ENCODE results near the gene COL5A1.

COL5A1 gene

DNA sequence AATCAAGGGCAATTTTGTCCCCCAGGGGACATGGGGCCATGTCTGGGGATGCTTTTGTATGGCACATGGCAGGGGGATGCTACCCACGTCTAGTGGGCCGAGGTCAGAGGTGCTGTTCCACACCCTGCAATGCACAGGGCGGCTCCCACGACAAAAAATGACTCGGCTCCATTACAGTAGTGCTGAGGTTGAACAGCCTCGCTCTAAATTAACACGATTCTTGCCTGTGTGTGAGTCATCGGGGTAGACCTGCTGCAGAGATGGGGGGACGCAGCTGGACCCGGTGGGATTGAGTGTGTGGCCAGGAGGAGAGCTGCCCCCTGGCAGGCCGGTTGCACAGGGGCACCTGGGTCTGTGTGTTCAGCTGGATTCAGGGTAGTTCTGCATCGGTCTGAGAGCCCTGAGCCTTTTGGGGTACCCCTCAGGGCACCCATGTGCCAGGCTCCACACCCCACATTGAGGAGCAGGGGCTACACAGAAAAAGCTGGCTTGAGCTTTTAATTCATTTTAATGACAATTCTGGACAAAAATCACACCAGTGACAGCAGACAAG lies 20.0 kb upstream of the COL5A1 start:
- Histone ChIP-seq H3K36me3 (no peaks in the 10 kb centered on the region), H3K4me3 (ENCODE audit: low read depth in 1 of 2, low read length in 1 of 2) (no peak overlapping the region), H3K4me1 (ENCODE audit: control insufficient read depth in 1 of 2, insufficient read depth in 1 of 2, low read depth in 1 of 2, low read length in 1 of 2) (no peaks in the 10 kb centered on the region), H3K9me3 (no peaks in the 10 kb centered on the region), H3K27ac (no peak overlapping the region), H3K27me3 (no peaks in the 10 kb centered on the region)
- TF ChIP-seq, protein P1, sequence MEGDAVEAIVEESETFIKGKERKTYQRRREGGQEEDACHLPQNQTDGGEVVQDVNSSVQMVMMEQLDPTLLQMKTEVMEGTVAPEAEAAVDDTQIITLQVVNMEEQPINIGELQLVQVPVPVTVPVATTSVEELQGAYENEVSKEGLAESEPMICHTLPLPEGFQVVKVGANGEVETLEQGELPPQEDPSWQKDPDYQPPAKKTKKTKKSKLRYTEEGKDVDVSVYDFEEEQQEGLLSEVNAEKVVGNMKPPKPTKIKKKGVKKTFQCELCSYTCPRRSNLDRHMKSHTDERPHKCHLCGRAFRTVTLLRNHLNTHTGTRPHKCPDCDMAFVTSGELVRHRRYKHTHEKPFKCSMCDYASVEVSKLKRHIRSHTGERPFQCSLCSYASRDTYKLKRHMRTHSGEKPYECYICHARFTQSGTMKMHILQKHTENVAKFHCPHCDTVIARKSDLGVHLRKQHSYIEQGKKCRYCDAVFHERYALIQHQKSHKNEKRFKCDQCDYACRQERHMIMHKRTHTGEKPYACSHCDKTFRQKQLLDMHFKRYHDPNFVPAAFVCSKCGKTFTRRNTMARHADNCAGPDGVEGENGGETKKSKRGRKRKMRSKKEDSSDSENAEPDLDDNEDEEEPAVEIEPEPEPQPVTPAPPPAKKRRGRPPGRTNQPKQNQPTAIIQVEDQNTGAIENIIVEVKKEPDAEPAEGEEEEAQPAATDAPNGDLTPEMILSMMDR (IDR thresholded peaks at IDR 0.05): no peak

DNA sequence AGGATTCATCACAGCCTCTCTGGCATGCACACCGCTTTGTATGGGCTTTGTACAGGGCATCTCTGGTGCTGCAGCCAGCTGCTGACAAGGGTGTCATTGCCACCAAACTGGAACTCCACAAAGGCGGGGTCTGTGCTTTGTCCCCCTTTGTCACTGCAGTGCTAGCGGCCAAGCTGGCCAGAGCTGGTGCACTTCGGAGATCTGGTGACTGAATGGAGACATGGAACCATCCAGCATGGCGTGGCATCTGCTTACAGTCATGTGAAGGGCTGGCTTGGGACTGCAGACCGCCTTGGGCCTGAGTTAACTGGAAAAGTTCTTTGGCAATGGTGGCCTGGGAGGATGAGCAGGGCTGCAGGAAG lies 18.7 kb upstream of the COL5A1 start:
- H3K4me1 ChIP-seq (ENCODE audit: control insufficient read depth in 1 of 2, insufficient read depth in 1 of 2, low read depth in 1 of 2, low read length in 1 of 2): no peaks in the 10 kb centered on the region
- TF ChIP-seq, protein P1 (IDR thresholded peaks at IDR 0.05): no peak

GRCh38 chr9:134623258-134624066 lies 18.1 kb upstream of the COL5A1 start:
- Histone ChIP-seq H3K27ac (no peak overlapping the region), H3K4me3 (ENCODE audit: low read depth in 1 of 2, low read length in 1 of 2) (no peak overlapping the region), H3K4me1 (ENCODE audit: control insufficient read depth in 1 of 2, insufficient read depth in 1 of 2, low read depth in 1 of 2, low read length in 1 of 2) (no peaks in the 10 kb centered on the region), H3K9me3 (no peaks in the 10 kb centered on the region), H3K27me3 (no peaks in the 10 kb centered on the region), H3K36me3 (no peaks in the 10 kb centered on the region)
- TF ChIP-seq, protein P1 (IDR thresholded peaks at IDR 0.05): no peak

More for the DNA sequence above, 18.7 kb upstream of the COL5A1 start:
- no peaks in the 10 kb centered on the region for H3K9me3 ChIP-seq
- no peak overlapping the region for H3K27ac ChIP-seq
- H3K4me3 ChIP-seq (ENCODE audit: low read depth in 1 of 2, low read length in 1 of 2): no peak overlapping the region
- no peaks in the 10 kb centered on the region for H3K36me3 ChIP-seq
- H3K27me3 ChIP-seq: no peaks in the 10 kb centered on the region

GRCh38 chr9:134624137-134624591 lies 17.4 kb upstream of the COL5A1 start:
- H3K27ac ChIP-seq: no peak overlapping the region
- TF ChIP-seq, protein P1 (IDR thresholded peaks at IDR 0.05): no peak
- H3K4me1 ChIP-seq (ENCODE audit: control insufficient read depth in 1 of 2, insufficient read depth in 1 of 2, low read depth in 1 of 2, low read length in 1 of 2): no peaks in the 10 kb centered on the region
- H3K4me3 ChIP-seq (ENCODE audit: low read depth in 1 of 2, low read length in 1 of 2): no peak overlapping the region
- H3K27me3 ChIP-seq: no peaks in the 10 kb centered on the region
- no peaks in the 10 kb centered on the region for H3K9me3 ChIP-seq
- H3K36me3 ChIP-seq: no peaks in the 10 kb centered on the region

GRCh38 chr9:134624621-134625181 lies 16.9 kb upstream of the COL5A1 start:
- H3K27ac ChIP-seq: no peak overlapping the region

More at GRCh38 chr9:134624621-134625181, 16.9 kb upstream of the COL5A1 start:
- Histone ChIP-seq H3K27me3 (no peaks in the 10 kb centered on the region), H3K4me3 (ENCODE audit: low read depth in 1 of 2, low read length in 1 of 2) (no peak overlapping the region), H3K9me3 (no peaks in the 10 kb centered on the region), H3K36me3 (no peaks in the 10 kb centered on the region), H3K4me1 (ENCODE audit: control insufficient read depth in 1 of 2, insufficient read depth in 1 of 2, low read depth in 1 of 2, low read length in 1 of 2) (no peaks in the 10 kb centered on the region)
- TF ChIP-seq, protein P1 (IDR thresholded peaks at IDR 0.05): no peak

Measured in neutrophil (primary cell).